GM20000 (cell line): ENCODE measurements around the gene C1QL1.

Source experiments
- DNase-seq: peaks from one replicate; pipeline ENCODE4 v3.0.0; 2012; ENCODE audit warnings: low spot score
- TF ChIP-seq, protein P1 (sequence below): IDR thresholded peaks from 2 replicates; pipeline ENCODE4 v1.5.1; 2012; ENCODE audit warnings: mild to moderate bottlenecking, control low read depth; ENCODE audit errors: extremely low read depth, missing control alignments

C1QL1 gene

DNA sequence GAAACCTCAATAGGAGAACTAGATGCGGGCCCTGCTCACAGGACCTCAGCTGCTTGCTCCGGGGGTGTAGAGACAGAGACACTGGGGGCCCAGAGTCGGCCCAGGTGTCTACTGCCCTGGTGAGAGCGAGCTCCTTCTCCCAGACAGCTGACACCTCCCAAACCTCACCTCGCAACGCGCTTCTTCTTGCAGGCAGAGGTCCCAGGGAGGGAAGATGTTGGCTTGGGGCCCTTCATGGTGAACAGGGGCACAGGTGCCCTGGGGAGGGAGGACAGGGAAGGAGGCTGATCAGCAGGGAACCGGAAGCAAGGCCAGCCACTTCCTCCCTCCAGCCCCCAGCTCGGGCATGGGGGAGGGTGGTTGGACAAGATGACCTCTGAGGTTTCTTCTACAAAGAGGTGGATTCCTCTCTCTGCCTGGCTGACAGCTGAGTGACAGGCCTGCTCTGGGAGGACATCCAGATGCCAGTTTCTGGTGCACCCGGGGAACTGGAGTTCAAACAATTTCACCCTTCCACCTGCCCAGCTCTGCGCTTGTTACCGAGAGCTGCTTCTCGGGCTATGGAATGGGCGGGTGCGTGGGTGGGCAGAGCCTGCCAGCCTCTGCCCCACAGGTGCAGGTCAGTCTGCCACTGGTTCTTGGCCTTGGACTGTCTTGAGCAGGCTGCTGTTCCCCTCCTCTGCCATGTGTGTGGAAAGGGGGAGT, 41.1 kb downstream of the C1QL1 start:
- no peak for DNase-seq
- TF ChIP-seq, protein P1, sequence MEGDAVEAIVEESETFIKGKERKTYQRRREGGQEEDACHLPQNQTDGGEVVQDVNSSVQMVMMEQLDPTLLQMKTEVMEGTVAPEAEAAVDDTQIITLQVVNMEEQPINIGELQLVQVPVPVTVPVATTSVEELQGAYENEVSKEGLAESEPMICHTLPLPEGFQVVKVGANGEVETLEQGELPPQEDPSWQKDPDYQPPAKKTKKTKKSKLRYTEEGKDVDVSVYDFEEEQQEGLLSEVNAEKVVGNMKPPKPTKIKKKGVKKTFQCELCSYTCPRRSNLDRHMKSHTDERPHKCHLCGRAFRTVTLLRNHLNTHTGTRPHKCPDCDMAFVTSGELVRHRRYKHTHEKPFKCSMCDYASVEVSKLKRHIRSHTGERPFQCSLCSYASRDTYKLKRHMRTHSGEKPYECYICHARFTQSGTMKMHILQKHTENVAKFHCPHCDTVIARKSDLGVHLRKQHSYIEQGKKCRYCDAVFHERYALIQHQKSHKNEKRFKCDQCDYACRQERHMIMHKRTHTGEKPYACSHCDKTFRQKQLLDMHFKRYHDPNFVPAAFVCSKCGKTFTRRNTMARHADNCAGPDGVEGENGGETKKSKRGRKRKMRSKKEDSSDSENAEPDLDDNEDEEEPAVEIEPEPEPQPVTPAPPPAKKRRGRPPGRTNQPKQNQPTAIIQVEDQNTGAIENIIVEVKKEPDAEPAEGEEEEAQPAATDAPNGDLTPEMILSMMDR: no peak

DNA sequence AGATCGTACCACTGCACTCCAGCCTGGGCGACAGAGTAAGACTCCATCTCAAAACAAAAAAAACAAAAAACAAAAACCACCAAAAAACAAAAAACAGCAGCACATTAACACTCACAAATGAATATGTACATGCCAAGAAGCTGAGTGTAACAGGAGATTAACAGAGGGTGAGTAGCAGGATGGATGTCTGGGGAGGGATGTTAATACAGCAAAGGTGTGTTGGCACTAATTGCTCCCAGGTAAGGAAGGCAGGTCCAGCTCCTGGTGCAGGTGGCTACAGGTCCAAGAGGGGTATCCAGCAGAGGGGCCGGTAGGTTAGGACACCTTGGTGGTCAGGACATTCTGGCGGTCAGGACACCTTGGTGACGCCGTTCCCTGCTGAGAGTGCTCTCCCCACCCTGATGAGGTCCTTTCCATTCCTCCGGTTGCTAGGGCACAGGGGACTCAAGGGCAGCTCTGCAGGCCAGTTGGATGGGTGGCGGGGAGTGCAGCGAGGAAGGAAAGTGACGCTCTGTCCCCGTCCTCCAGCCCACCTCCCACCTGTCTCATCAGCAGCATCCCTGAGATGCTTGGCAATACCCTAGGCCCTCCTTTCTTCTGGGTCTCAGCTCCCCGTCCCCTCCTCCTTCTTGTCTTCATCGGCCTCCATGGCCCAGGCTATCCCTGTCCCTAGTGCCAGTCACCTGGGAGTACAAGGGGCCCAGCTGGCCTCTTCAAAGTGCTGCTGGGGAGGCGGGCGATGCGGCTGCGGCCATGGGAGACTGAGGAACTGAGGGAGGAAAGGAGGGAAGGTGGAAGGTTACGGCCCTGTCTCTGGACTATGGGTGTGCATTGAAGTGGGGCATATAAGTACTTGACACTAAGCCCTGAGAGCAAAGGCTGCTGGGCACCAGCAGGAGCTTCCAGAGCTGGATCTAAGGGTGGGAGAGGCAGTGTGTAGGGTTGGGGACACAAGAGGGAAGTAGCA, 42.1 kb downstream of the C1QL1 start:
- no peak for DNase-seq
- TF ChIP-seq, protein P1: no peak

DNA sequence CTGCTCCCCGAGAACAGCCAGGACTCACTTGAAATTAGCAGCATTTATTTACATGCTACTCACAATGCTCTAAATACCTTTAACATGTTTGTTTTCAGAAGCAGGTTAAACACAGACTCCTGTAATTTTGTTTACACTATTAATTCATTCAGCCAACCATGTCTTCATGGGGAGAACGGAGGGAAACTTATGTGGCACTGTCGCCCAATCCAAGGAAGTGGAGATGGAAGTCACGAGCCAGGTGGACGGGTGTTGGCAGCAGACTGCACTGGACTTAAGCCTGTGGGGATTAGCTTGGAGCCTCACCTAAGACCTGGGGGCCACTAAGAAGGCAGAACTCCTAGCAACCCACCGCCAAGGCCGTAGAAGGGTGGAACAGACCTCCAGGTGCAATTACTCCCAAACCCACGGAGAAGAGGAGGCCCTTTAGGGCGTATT, 44.0 kb downstream of the C1QL1 start:
- TF ChIP-seq, protein P1: no peak

DNA sequence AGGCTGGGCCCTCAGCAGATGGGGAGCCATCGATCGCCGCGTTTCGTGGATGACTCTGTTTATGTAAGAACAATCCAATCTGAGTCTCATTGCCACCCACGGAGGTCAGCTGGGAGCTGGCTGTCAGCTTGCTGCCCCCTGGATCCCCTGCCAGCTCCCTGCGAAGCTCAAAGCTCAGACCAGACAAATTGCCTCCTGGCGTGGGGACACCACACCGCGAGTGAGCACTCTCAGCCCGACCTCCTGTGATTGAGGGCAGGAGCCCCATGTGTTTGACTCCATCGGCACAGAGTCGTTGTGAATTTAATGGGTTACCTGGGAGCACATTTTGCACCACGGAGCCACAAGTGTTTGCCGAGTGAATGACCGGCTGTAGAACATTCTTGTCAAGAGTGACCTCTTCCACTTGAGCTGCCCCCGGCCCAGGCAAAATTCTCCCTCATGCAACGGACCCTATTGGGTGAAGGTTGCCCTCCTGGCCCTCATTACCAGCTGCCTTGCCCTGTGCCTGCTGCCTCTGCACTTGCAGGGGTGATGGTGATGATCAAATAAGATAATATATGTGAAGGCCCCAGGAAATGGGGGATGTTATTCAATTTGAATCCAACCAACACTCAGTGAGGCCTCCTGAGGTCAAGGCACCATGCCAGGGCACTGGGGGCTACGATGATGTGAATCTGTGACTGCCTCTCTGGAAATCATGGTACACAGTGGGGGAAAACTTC, 45.2 kb downstream of the C1QL1 start:
- TF ChIP-seq, protein P1: no peak
- DNase-seq: no peak

More for the DNA sequence above, 44.0 kb downstream of the C1QL1 start:
- DNase-seq: no peak

DNA sequence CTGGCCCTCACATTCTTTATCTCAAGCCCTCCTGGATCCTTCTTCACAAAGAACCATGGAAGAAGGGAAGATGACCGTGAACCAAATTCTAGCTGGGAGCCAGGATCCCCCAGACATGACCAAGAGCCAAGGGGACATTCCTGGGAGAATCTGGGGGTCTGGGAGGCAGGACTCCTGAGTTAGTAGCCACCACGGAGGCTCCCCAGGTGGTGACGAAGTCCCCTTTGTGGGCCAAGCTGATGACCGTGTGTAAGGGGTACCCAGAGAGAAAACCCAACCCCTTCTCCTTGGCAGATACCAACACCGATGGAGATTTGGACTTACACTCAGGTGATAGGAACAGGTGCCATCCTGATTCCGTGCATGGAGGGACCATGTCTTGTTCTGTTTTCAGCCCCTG, 46.0 kb downstream of the C1QL1 start:
- TF ChIP-seq, protein P1: no peak
- no peak for DNase-seq

DNA sequence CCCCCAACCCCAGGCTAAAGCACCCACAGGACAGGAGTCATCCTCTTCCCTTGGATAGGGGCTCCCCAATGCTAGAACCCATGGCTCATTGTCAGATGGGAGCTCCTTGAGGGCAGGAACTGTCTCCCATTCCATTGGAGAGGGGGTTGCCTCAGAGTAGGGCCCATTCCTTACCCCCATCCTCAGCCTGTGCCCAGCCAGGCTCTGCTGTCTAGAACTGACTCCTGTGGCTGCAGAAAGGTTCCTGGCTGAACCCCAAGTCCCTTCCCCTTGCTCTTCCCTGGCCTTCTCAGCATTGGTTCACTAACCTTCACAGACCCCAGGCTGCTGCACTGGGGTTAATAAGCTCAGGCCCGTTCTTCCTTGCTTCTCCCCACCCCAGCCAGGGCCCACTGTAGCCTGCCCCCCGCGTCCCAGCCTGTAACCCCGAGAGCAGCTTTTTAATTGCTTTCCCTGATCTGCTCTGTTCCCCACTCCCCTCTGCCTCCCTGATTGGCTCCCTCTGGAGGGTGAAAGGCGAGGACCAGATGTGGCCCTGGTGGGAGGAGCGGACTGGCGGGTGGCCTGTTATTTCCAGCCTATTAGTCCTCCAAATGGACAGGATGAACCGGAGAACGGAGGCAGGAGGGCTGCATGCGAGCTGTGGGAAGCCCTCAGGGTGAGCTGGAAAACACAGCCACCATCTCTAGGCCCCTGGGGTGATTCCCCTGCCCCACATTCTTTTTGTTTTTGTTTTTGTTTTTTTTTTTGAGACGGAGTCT, 46.8 kb downstream of the C1QL1 start:
- no peak for DNase-seq
- TF ChIP-seq, protein P1: no peak
